Measurements from ENCODE around the gene SYT8.
A peak's percentile ranks its signal among the peaks of the same experiment; 100 is the strongest.

Gene SYT8

GRCh38 chr11:1825039-1825740, 9.6 kb upstream of the SYT8 start:
- Histone ChIP-seq H3K9me2 (replicated peaks; ENCODE audit: control insufficient read depth, low read length) (no peaks in the 10 kb centered on the region), H3K4me3 (ENCODE audit: low read length) (no peak overlapping the region), H3K79me2 (ENCODE audit: control insufficient read depth, low read length) (no peaks in the 10 kb centered on the region), H4K20me1 (ENCODE audit: control insufficient read depth, insufficient read depth, low read depth, low read length) (no peaks in the 10 kb centered on the region), H3K4me1 (ENCODE audit: control insufficient read depth, low read length) (no peaks in the 10 kb centered on the region), H3K9me3 (ENCODE audit: control insufficient read depth, insufficient read depth, low read length) (no peaks in the 10 kb centered on the region), H3F3A (ENCODE audit: control insufficient read depth, insufficient read depth) (no peaks in the 10 kb centered on the region), H3K36me3 (ENCODE audit: control insufficient read depth, low read length) (no peaks in the 10 kb centered on the region), H3K27me3 (ENCODE audit: control insufficient read depth, low read length) (no peaks in the 10 kb centered on the region), H3K4me2 (ENCODE audit: low read length) (no peak overlapping the region), H3K27ac (ENCODE audit: low read depth, low read length) (no peak overlapping the region)
- TF ChIP-seq CTCF (IDR thresholded peaks at IDR 0.05; ENCODE audit: low read depth, low read length, poor library complexity, severe bottlenecking) (peak; percentile 73), EZH2phosphoT487 (IDR thresholded peaks at IDR 0.05; ENCODE audit: borderline replicate concordance, low read length) (no peak)

GRCh38 chr11:1825785-1826451, 8.9 kb upstream of the SYT8 start:
- H3K27me3 ChIP-seq (ENCODE audit: control insufficient read depth, low read length), result peaks cover 3% of the 10 kb centered on the region

GRCh38 chr11:1826552-1827094, 8.2 kb upstream of the SYT8 start:
- TF ChIP-seq EZH2phosphoT487 (IDR thresholded peaks at IDR 0.05; ENCODE audit: borderline replicate concordance, low read length), result no peak
- no peak overlapping the region for H3K27ac ChIP-seq (ENCODE audit: low read depth, low read length)
- no peaks in the 10 kb centered on the region for H4K20me1 ChIP-seq (ENCODE audit: control insufficient read depth, insufficient read depth, low read depth, low read length)
- no peaks in the 10 kb centered on the region for H3K9me2 ChIP-seq (replicated peaks; ENCODE audit: control insufficient read depth, low read length)
- H3K4me3 ChIP-seq (ENCODE audit: low read length), result no peak overlapping the region
- no peaks in the 10 kb centered on the region for H3K79me2 ChIP-seq (ENCODE audit: control insufficient read depth, low read length)
- no peaks in the 10 kb centered on the region for H3F3A ChIP-seq (ENCODE audit: control insufficient read depth, insufficient read depth)
- no peaks in the 10 kb centered on the region for H3K36me3 ChIP-seq (ENCODE audit: control insufficient read depth, low read length)
- H3K9me3 ChIP-seq (ENCODE audit: control insufficient read depth, insufficient read depth, low read length), result no peaks in the 10 kb centered on the region
- no peak overlapping the region for H3K4me2 ChIP-seq (ENCODE audit: low read length)
- H3K27me3 ChIP-seq (ENCODE audit: control insufficient read depth, low read length), result peaks cover 6% of the 10 kb centered on the region
- no peaks in the 10 kb centered on the region for H3K4me1 ChIP-seq (ENCODE audit: control insufficient read depth, low read length)

More at GRCh38 chr11:1825785-1826451, 8.9 kb upstream of the SYT8 start:
- H3K79me2 ChIP-seq (ENCODE audit: control insufficient read depth, low read length), result no peaks in the 10 kb centered on the region
- TF ChIP-seq CTCF (IDR thresholded peaks at IDR 0.05; ENCODE audit: low read depth, low read length, poor library complexity, severe bottlenecking) (no peak), EZH2phosphoT487 (IDR thresholded peaks at IDR 0.05; ENCODE audit: borderline replicate concordance, low read length) (no peak)
- no peak overlapping the region for H3K4me2 ChIP-seq (ENCODE audit: low read length)
- H3F3A ChIP-seq (ENCODE audit: control insufficient read depth, insufficient read depth), result no peaks in the 10 kb centered on the region
- no peaks in the 10 kb centered on the region for H3K4me1 ChIP-seq (ENCODE audit: control insufficient read depth, low read length)
- no peaks in the 10 kb centered on the region for H3K36me3 ChIP-seq (ENCODE audit: control insufficient read depth, low read length)
- H3K9me2 ChIP-seq (replicated peaks; ENCODE audit: control insufficient read depth, low read length), result no peaks in the 10 kb centered on the region
- H4K20me1 ChIP-seq (ENCODE audit: control insufficient read depth, insufficient read depth, low read depth, low read length), result no peaks in the 10 kb centered on the region
- no peak overlapping the region for H3K27ac ChIP-seq (ENCODE audit: low read depth, low read length)
- H3K9me3 ChIP-seq (ENCODE audit: control insufficient read depth, insufficient read depth, low read length), result no peaks in the 10 kb centered on the region
- H3K4me3 ChIP-seq (ENCODE audit: low read length), result no peak overlapping the region

All from DOHH2 (cell line).